LNCAP (cell line): ENCODE measurements around the gene UCN2.
A peak's percentile ranks its signal among the peaks of the same experiment; 100 is the strongest.

ENCODE experiments used
- TF ChIP-seq, protein P1 (sequence below): fragments of 450-650 bp; IDR thresholded peaks from 2 replicates; pipeline ENCODE4 v1.5.1; 2017; ENCODE audit warnings: mild to moderate bottlenecking

UCN2 gene, protein sequence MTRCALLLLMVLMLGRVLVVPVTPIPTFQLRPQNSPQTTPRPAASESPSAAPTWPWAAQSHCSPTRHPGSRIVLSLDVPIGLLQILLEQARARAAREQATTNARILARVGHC

DNA sequence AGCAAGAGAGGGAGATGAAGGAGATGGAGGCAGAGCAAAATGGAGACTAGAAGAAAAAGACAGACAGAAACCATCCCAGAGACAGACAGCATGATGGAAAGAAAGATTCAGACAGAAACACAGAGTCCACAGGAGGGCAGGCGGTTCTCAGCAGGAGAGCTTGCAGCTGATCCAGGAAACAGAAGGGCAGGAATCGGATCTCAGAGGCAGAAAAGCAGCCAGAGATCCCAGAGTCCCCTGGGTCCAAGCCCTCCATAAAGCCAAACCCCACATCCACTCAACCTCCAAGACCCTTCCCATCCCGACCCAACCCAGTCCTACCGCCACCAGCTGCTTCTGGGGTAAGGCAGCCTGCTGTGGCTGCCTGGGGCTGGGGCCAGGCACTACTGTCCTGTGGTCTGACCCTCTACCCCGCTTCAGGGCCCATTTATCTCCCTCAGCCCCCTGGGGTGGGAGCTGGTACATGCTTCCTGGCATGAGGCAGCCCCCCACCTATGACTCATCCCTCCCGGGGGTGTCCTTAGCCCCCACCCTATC is at the start of gene UCN2:
TSS of gene UCN2 (minus strand) at position 400 of the 537 bp plus-strand sequence. CDS start 657 bp downstream, outside the sequence.
- TF ChIP-seq, protein P1, sequence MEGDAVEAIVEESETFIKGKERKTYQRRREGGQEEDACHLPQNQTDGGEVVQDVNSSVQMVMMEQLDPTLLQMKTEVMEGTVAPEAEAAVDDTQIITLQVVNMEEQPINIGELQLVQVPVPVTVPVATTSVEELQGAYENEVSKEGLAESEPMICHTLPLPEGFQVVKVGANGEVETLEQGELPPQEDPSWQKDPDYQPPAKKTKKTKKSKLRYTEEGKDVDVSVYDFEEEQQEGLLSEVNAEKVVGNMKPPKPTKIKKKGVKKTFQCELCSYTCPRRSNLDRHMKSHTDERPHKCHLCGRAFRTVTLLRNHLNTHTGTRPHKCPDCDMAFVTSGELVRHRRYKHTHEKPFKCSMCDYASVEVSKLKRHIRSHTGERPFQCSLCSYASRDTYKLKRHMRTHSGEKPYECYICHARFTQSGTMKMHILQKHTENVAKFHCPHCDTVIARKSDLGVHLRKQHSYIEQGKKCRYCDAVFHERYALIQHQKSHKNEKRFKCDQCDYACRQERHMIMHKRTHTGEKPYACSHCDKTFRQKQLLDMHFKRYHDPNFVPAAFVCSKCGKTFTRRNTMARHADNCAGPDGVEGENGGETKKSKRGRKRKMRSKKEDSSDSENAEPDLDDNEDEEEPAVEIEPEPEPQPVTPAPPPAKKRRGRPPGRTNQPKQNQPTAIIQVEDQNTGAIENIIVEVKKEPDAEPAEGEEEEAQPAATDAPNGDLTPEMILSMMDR: no peak

GRCh38 chr3:48612309-48612708 is 48.7 kb upstream of the UCN2 start:
- TF ChIP-seq, protein P1: no peak

DNA sequence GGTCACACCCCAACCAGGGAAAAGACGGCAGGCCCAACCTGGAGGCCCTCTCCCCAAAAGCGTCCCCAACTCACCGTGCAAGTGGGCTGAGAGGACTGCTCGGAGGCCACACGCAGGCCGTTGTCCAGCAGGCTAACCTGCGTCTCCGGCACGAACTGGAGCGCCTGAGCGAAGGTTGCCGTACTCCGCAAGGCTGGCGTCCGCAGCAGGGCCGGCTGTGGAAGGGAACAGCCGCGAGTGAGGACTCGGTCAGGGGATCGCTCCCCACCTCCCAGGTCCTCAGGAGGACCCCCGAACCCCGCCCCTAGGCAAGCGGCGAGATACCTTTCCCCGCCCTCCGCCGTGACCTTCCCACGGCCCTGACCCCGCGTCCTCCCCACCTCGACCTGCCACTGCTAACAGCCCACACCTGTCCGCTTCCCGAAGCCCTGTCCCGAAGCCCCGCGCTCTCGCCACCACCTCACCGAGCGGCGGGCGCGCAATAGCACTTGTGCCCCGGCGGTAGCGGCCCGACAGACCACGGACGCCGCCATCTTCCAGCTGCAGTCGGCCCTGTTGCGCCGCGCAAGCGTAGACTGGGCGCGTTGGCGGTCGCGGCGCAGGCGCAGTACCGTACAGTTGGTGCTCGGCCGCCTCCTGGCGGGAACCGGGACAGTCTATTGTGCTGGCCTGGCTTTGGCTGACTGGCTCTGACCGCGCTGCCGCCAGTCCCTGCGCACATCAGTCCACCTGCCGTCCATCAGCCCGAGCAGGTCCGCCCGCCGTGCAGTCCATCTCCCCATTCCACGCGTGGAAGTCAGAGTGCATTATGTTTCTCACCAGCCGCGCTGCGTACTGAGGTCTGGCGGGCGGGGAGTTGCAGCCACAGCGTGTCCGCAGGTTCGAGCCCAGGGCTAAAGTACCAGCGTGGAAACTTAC is 45.8 kb upstream of the UCN2 start, which contains the start of gene UQCRC1:
TSS of gene UQCRC1 (minus strand) at position 559 of the 918 bp plus-strand sequence. CDS start at position 533, 26 bp downstream.
- TF ChIP-seq, protein P1: peak; percentile 67

GRCh38 chr3:48607519-48607918 is 43.9 kb upstream of the UCN2 start:
- TF ChIP-seq, protein P1: no peak

GRCh38 chr3:48601622-48601994 is 38.0 kb upstream of the UCN2 start:
- TF ChIP-seq, protein P1: no peak

- TF ChIP-seq, protein P1: no peak
These were observed 37.4 kb upstream of the UCN2 start for GRCh38 chr3:48600711-48601621.
